Activated CD4-positive, alpha-beta T cell treated with anti-CD3 and anti-CD28 coated beads, Interleukin-2, Interleukin-4, amounts not matched to agents 100 ng/mL and 50 ng/mL, durations not matched to agents 16 hours and 8 hours (primary cell): Measurements from ENCODE around the gene GRIK4.
"Not testable (repeated sequence)": the region's sequence is repeated elsewhere in the genome, so short reads cannot be mapped to it uniquely, and the experiment has no call there.

Source experiments
- DNase-seq: peaks from one replicate; pipeline ENCODE4 v3.0.0-alpha.2; 2020; ENCODE audit warnings: low spot score

GRIK4 gene

GRCh38 chr11:120511116-120511819 is at the start of gene GRIK4:
GRIK4 (plus strand) TSS chr11:120511748; CDS start chr11:120660319, 148,571 bp downstream.
- DNase-seq: peak; percentile 72

DNA sequence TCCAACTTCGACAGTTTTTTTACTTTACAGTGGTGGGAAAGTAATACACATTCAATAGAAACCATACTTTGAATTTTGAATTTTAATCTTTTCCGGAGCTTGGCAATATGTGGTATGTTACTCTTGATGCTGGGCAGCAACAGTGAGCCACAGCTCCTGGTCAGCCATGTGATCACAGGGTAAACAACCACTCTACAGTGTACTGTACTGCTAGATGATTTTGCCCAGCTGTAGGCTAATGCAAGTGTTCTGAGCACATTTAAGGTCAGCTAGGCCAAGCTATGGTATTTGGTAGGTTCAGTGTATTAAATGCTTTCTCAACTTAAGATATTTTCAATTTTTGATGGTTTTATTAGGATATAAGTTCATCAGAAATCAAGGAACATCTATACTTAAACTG is 48.7 kb upstream of the GRIK4 start:
- DNase-seq: no peak

DNA sequence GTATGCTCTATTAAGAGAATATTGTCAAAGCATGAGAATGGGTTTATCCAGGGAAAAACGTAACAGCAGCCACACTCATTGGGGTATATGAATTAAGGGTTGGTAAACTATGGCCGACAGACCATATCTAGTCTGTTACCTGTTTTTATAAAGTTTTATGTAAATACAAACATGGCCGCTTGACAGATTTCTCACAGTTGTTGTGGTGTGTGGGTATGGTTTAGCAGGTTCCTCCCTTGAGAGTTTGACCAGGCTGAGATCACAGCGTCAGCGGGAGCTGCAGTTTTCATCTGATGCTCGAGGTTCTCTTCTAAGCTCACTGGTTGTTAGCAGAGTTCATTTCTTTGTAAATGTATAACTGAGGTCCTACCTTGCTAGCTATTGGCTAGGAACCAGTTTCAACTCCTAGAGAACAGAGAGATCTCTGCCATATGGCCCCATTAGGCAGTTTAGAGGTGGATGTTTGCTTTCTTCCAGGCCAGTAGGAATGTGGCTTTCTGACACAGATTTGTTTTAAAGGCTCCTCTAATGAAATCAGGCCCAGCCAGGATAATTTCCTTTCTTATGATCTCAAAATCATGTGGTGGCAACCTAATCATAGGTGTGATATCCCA is 45.5 kb upstream of the GRIK4 start:
- DNase-seq: no peak

DNA sequence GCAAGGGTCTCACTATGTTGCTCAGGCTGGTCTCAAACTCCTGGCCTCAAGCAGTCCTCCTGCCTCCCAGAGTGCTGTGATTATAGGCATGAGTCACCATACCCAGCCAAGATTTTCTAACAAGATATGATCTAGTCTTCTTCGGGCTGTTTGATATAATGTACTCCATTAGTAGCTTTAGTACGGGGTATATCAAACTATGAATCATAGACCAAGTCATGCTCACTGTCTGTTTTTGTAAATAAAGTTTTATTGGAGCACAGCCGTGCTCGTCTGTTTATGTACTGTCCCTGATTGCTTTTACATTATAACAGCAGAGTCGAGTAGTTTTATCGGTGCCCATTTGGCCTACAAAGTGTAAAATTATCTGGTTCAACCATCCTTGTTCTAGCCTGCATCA is 43.9 kb upstream of the GRIK4 start:
- DNase-seq: no peak

- DNase-seq: no peak
Observed at GRCh38 chr11:120471131-120471530, 40.4 kb upstream of the GRIK4 start.

DNA sequence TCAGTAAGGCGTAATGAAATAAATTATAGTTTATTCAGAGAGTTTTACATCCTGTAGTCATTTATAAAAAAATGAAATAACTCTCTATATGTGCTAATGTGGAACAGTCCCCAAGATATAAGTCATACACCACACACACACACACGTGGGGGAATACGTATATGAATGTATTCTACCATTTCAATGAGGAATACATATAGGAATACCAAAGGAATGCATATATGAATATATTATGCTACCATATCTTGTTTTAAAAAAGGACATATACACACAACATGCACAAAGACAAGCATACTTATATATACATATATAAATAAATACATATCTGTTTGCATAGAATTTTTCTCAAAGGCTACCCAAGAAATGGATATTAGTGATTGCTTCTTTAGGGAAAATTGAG is 39.6 kb upstream of the GRIK4 start:
- DNase-seq: no peak

- DNase-seq: no peak
Observed at GRCh38 chr11:120473503-120473902, 38.0 kb upstream of the GRIK4 start.

- DNase-seq: no peak
Observed at GRCh38 chr11:120482149-120482548, 29.4 kb upstream of the GRIK4 start.

- no peak for DNase-seq
Observed at GRCh38 chr11:120484722-120485121, 26.8 kb upstream of the GRIK4 start.

DNA sequence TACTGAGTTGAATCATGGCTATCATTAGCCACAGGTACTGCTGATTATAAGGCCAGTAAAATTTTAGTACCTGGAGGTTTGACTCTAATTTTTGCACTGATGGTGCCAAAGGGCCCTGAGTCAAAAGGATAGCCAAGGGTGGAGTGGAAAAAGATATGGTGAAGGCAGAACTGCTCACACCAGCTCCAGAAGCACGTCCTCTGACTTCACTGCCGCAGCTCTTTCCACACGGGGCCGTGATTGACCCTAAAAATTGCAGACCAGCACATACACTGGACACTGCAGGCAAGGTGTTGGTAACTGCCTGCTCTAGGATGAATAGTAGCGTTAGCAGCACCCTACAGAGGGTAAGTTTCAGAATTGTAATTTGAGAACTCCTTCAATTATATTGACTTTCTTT is 25.4 kb upstream of the GRIK4 start:
- DNase-seq: no peak

- no peak for DNase-seq
Observed at GRCh38 chr11:120489799-120490198, 21.7 kb upstream of the GRIK4 start.

GRCh38 chr11:120492486-120492885 is 19.1 kb upstream of the GRIK4 start:
- no peak for DNase-seq

DNA sequence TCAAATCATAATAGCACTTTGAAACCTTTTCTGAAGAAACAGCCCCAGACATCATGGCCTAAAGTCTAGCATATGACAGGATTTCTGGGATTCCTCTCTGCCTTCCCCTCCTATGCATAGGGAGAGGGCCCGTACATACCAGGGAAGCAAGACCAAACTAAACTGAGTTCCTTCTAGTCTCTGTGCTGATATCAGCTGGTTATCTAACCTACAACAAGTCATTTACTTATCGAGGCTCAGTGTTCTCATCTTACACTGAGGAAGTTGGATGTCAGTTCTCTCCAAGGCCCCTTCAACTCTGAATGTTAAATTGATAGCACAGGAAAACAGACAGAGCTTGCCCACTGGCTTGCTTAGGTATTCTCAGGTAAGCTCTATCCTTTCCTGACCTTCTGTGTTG is 17.0 kb upstream of the GRIK4 start:
- no peak for DNase-seq

DNA sequence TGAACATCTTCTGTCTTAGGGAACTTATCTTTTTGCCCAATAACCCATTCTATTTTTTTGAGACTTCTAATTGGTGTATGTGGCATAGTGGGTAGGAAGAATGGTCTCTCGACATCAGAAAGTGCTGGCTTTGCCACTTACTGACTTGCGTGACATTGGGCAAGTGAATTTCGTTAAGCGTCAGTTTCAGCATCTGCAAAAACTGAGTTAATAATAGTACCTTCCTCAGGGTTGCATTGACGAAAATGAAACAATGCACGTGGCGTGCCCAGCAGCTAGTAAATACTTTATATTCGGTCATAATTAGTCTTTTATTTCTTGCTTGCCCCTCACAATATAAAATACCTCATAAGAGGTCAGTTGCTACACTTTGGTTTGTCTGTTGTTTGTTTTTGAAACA is 12.5 kb upstream of the GRIK4 start:
- DNase-seq: no peak

GRCh38 chr11:120499859-120500258 is 11.7 kb upstream of the GRIK4 start:
- no peak for DNase-seq

GRCh38 chr11:120500414-120501071 is 11.0 kb upstream of the GRIK4 start:
- DNase-seq: no peak

- no peak for DNase-seq
Observed at GRCh38 chr11:120501440-120501839, 10.1 kb upstream of the GRIK4 start.

- DNase-seq: no peak
Observed at GRCh38 chr11:120501976-120502755, 9.4 kb upstream of the GRIK4 start.

- not testable (repeated sequence) for DNase-seq
Observed at GRCh38 chr11:120503529-120503928, 8.0 kb upstream of the GRIK4 start.

DNA sequence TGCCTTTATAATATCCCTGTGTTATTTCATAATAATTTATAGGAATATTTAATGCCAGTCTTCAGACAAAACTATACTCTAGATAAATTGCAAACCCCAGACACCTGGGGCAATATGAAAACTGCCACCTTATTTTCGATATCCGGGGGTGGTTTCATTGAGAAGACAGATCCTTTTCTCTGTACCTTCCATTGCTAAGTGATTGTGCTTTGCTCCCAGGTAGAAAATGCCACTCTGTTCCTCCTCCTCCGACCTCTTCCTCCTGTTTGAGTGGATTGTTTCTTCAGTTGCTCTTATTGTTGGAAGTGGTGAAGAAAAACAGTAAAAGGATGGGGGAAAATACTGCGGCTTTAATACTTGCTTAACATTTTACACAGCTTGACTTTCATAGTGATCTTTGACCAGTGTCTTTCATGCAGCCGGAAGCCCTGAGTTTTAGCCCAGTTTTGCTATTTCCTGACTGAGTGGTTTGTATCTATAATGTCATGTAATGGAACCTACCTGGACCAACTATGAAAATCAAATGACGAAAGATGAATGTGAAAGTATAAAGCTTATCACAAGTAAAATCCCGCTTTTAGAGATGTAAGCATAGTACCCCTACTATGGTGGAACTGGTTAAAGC is 5.6 kb upstream of the GRIK4 start:
- no peak for DNase-seq

DNA sequence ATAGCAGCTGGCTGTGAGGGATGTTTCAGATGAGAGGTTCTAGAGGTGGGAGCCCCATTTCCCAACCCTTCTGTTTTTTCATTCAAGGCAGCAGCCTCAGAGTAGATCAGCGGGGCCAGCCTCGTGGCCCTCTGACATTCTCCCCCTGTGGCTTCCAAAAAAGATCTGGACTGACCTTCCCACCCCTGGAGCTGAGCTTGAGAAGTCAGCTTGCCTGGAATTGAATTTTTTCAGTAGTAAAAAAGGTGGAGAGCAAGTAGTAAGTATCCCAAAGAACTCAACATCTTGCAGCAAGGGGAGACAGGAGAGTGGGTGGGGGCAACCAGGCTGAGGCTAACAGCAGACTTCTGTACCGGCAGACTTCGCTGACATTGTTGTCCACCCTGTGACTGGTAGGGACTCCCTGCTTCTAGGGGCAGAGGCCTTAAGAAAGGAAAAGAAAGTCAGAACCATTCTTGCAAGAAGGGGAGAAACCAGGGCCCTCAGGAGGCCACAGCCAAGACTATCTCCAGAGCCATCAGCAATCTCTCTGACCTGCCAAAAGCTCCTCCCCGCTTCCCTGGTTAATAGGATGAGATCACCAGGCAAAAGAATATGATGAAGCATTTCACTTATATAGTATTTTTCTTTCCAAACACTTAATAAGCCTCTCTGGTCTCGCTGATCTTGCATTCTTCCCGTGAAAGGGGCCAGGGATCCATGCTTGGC is 2.0 kb upstream of the GRIK4 start:
- DNase-seq: no peak
